GM13976 (cell line): ENCODE data around the gene NWD2.

Experiments used
- DNase-seq: peaks from one replicate; pipeline ENCODE4 v3.0.0; 2012; ENCODE audit warnings: low spot score
- in situ Hi-C: fragments of 300-500 bp; cut with MboI; formaldehyde crosslinking; loops from one replicate; pipeline ENCODE4 v1.12.0; 2022; ENCODE audit warnings: low sequenced_read_pairs, mixed read lengths, inconsistent platforms; ENCODE audit not compliant: unreplicated experiment
- TF ChIP-seq, protein P1 (sequence below): IDR thresholded peaks from 2 replicates; pipeline ENCODE4 v1.5.1; 2012; ENCODE audit warnings: borderline replicate concordance, mild to moderate bottlenecking; ENCODE audit not compliant: insufficient read depth; ENCODE audit errors: extremely low read depth, missing control alignments, control extremely low read depth

The NWD2 gene

DNA sequence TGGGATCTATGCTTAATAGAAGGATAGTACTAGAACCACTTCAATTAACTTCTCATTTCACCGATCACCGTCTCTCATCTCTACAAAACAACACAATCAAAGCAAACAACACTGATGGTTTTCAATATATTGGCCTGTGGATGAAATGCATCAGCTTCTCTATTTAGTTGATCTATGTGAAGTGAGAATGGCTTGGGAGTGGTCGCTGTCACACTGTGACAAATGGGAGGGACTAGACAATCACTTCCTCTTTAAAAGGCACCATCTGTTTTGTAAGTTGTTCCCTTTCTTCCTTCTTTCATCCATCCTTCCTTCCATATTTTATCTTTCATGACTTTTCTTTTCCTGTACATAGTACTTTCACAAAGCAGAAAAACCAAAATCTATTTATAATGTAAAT lies 23.9 kb upstream of the NWD2 start:
- in situ Hi-C loops = no loop called here
- DNase-seq = no peak
- TF ChIP-seq, protein P1, sequence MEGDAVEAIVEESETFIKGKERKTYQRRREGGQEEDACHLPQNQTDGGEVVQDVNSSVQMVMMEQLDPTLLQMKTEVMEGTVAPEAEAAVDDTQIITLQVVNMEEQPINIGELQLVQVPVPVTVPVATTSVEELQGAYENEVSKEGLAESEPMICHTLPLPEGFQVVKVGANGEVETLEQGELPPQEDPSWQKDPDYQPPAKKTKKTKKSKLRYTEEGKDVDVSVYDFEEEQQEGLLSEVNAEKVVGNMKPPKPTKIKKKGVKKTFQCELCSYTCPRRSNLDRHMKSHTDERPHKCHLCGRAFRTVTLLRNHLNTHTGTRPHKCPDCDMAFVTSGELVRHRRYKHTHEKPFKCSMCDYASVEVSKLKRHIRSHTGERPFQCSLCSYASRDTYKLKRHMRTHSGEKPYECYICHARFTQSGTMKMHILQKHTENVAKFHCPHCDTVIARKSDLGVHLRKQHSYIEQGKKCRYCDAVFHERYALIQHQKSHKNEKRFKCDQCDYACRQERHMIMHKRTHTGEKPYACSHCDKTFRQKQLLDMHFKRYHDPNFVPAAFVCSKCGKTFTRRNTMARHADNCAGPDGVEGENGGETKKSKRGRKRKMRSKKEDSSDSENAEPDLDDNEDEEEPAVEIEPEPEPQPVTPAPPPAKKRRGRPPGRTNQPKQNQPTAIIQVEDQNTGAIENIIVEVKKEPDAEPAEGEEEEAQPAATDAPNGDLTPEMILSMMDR = no peak

DNA sequence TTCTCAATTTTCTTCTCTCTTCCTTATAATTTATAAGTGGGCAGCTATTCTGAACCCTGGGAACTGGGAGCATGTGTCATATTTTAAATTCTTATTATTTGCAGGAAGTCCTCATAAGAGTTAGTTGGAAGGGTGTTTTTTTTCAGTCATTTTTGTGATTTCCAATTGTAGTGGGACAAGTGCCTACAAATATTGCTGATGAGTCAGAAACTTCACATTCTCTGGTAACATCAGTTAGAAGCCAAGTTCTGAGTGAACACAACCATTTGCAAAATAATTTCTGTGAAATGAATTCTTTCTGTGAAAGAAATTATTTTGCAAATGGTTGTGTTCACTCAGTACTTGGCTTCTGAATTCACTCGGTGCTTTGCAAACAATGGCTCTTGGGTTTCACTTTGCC lies 20.8 kb upstream of the NWD2 start:
- no peak for DNase-seq
- in situ Hi-C loops = no loop called here

DNA sequence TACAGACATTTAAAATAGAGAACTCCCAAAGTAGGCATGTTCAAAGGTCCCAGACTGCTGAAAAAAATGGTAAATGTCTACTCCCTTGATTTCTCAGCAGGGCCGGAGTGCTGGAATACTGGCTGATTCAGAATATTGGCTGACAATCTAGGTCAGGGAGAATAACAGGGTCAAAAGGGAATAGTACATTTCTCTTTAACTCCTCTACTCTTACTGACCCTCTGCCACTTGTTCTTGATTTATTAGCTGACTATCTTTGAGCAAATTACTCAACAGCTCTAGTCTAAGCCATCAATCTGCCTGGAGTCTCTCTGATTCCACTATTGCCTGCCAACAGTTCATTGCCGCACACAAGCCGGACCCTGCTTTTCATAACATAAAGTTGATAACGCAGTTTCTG lies 19.7 kb upstream of the NWD2 start:
- no peak for DNase-seq
- in situ Hi-C loops = no loop called here

More for the DNA sequence above, 20.8 kb upstream of the NWD2 start:
- TF ChIP-seq, protein P1 = no peak

DNA sequence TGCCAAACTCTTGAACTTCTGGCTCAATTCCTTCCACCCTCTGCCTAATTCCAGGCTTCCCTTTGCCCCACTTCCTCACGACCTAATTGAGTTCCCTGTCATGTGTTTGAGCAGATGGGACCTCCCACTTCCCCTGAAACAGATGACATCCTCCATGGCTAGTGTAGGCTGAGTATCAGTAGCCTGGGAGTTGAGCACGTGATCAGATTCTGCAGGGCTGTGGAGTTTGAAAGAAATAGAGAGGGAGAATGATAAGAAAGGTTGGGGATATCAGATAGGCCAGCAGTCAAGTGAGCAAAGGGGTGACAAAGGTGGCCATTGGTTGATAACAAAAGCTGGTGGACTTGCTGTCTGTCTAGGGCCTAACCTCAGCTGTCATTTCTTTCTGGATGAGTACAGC lies 18.8 kb upstream of the NWD2 start:
- no peak for DNase-seq
- in situ Hi-C loops = no loop called here
- TF ChIP-seq, protein P1 = no peak

More for the DNA sequence above, 19.7 kb upstream of the NWD2 start:
- TF ChIP-seq, protein P1 = no peak

DNA sequence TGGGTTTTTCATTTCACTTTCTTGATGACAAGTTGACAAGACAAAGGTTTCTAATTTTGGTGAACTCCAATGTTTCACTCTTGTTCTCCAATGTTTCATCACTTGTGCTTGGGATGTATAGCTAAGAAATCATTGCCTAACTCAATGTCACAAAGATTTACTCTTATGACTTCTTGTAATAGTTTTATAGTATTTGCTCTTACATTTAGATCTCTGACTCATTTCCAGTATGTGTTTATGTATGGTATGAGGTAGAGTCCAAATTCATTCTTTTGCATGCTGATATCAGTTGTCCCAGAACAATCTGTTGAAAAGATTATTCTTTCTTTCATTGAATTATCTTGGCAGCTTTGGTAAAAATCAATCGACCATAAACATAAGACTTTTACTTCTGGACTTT lies 12.2 kb upstream of the NWD2 start:
- in situ Hi-C loops = no loop called here
- TF ChIP-seq, protein P1 = no peak

DNA sequence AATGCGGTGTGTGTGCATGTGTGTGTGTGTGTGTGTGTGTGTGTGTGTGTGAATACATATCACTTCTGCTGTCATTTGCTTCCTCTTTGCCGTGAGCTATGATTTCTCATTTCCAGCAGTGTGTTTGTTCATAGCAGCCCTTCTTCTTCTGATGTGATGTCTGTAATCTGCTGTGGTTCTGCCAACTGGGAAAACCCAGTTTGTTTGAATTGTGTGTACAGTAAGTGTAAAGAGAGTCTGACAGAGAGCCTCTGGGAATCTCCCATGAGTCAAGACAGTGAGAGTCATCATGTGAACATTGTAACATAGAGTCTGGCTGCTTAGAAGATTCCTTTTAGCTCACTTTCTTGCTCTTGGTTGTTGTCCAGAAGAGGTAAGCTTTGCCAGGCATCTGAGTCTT lies 8.4 kb upstream of the NWD2 start:
- in situ Hi-C loops = no loop called here
- DNase-seq = no peak
- TF ChIP-seq, protein P1 = no peak

More for the DNA sequence above, 12.2 kb upstream of the NWD2 start:
- no peak for DNase-seq

DNA sequence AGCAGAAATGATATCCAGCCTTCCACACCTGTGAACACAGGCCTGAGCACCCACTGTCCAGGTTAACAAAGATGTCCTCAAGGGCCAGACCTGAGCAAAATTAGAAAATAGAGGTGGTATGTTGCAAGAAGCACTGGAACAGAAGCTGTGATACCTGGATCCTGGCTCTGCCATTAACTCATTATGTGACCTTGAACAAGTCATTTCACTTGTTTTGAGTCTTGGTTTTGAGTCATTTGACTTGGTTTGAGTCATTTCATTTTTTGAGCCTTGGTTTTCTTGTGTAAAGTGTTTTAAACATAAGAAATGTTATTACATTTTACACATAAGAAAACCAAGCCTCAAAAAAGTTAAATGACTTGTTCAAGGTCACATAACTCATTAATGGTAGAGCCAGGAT lies 2.9 kb upstream of the NWD2 start:
- in situ Hi-C loops = no loop called here
- DNase-seq = no peak
- TF ChIP-seq, protein P1 = no peak
